Globus pallidus (tissue), 1 donor: ENCODE results near the gene ABCB9.
"Not testable (repeated sequence)": the region's sequence is repeated elsewhere in the genome, so short reads cannot be mapped to it uniquely, and the experiment has no call there.

ENCODE experiments used
- DNase-seq: peaks from one replicate; pipeline ENCODE4 v3.0.0-alpha.2; 2015; ENCODE audit warnings: low spot score

The ABCB9 gene

GRCh38 chr12:122963941-122964265 lies 2.4 kb downstream of the ABCB9 start:
- peak; percentile 34 for DNase-seq

- DNase-seq = no peak
Observed at GRCh38 chr12:122961531-122962329, 4.5 kb downstream of the ABCB9 start.

- DNase-seq = no peak
Observed at GRCh38 chr12:122960193-122960569, 6.1 kb downstream of the ABCB9 start.

DNA sequence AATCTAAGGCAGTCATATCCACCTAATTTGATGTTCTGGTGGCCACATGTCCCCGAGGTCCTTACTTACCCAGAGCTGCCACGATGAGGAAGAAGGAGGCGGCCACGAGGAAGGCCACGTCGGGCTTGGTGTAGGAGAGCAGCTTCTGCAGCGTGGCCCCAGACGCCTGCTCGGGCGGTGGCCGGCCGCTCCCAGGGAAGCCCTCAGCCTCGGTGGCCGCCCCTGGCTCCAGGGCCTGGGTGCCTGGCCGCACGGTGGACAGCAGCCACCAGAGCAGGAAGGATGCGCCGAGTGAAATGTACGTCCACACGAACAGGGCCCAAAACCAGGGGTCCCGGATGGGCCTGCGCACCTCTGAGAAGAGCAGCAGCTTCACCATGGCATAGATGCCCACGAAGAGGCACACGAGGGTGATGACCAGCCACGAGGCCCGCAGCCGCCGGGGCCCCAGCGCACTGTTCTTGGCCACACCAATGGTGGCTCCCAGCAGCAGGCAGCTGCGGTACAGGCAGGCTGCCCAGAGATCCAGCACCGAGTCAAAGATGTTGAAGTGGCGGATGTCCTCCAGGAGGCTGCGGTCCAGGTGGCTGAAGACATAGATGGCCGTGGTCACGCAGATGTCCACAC lies 6.6 kb downstream of the ABCB9 start:
- no peak for DNase-seq

DNA sequence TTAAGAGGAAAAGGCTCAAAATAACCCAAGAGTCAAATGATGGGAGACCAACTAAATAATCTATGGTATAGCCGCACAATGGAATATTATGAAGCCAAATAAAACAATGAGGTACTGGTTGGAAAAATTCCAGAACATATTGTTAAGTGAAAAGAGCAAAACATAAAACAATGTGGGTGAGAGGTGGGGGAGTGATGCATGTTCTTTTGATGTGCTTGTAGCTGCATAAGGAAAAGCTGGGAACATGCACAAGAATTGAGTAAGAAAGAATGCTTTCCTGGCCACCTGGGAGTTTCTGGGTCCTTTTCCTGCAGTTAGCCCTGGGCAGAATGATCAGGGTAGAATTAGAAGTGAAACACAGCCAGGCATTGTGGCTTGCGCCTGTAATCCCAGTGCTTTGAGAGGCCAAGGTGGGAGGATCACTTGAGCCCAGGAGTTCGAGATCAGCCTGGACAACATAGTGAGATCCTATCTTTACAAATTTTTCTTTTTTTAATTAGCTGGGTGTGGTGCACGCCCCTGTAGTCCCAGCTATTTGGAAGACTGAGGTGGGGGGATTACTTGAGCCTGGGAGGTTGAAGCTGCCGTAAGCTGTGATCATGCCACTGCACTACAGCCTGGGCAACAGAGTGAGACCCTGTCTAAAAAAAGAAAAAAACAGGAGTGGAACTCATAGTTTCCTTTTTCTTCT lies 7.9 kb downstream of the ABCB9 start:
- no peak for DNase-seq

DNA sequence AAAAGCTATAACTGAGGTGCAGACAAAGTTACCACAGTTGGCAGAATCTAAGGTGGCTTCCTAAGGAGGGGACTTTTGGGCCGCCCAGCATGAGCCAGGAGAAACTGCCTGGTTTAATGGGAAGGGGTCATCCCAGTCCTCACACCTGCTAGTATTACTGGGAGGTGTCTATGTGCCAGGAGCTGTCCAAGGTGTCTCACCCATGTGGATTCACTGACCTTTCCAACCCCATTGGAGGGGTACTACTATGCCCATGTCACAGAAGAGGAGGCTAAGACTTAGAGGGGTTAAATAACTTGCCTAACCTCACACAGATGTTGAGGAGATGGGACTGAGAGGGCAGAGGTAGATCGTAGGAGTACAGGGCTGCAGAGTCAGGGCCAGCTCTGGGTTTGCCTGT lies 10.2 kb downstream of the ABCB9 start:
- no peak for DNase-seq

GRCh38 chr12:122955156-122955555 lies 11.1 kb downstream of the ABCB9 start:
- DNase-seq = no peak

DNA sequence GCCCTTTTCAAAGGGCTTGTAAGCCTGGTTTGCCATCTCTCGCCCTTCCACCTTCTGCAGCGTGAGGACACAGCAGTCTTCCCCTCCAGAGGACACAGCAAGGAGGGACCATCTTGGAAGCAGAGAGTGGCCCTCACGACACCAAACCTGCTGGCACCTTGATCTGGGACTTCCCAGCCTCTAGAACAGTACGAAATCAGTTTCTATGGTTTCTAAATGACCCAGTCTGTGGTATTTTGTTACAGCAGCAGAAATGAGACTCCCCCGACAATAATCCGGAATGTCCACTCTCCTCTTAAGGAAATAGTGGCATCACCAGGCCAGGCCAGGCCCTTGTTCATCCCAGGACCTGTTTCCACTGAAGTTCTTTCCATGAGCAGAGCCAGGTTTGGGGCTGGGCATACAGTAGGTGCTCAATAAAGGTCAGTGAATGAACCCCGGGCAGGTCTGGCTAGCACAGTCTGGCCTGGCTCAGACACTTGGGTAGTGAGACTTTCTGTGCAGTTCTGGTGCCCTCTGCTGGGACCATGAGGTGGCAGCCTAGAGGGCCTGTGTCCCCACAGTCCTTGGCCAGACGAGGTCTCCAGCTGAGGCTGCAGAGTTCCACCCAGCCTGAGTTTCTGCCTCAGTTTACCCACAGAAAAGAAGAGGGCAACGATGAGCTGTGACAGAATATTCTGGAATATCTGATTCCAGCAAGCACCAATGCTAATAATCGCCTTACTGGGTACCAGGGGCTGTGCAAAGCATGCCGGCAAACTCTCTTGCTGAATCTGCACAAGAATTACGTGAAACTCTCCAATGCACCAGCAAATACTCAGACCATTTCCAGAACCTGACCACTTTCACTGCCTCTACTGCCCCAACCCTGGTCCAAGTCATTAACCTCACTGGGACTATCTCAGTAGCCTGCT lies 14.0 kb downstream of the ABCB9 start:
- DNase-seq = peak; percentile 81

DNA sequence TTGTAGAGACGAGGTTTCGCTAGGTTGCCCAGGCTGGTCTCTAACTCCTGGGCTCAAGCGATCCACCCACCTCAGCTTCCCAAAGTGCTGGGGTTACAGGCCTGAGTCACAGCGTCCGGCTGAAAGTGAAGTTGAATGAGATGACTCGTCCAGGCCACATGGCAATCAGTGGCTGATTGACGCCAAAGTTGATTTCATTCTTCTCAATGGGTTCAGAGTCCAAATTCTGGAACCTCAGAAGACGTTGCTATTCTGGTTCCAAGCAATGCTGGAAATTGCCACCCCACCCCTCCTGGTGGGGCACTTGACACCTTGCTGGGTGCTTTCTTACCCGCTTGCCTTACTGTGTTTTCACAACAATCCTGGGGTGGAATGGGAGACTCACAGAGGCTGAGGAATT lies 14.9 kb downstream of the ABCB9 start:
- no peak for DNase-seq

DNA sequence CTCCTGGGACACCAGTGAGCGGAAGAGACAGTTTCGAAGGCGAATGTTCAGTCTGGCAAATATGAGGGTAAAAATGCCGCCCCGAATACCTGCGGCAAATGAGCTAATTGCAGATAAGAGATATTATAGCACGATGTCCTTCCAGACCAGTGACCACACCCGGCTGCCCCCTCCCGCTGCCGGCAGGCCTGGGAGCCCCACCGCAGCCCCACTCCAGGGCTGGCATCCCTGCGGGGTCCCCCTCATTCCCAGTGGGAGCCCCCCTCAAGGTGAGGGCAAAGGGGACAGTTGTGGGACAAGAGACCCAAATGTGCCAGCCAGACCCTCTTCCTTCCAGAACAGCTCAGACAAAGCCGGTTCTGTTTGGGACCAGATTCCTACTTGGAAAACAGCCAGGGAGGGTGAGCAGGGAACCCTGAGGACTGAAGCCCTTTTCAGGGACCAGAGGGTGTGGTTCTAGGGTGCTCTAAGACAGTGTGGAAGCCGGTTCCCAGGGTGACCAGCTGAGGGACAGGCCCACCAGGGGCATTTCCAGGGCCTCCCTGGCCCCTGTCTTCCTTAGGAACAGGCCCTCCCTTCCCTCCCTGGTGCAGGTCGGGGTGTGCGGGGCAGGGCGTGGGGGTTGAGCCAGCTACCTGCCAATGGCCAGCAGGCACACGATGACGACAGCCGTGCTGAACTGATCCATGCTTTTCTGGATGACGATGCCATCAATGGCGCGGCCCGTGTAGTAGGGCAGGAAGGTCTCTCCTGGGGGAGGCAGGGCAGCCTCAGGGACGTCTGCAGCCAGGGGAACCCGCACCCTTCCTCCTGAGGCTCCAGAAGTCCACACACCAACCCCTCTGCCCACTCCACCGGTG lies 16.2 kb downstream of the ABCB9 start:
- no peak for DNase-seq

- no peak for DNase-seq
Observed at GRCh38 chr12:122949405-122949804, 16.9 kb downstream of the ABCB9 start.

DNA sequence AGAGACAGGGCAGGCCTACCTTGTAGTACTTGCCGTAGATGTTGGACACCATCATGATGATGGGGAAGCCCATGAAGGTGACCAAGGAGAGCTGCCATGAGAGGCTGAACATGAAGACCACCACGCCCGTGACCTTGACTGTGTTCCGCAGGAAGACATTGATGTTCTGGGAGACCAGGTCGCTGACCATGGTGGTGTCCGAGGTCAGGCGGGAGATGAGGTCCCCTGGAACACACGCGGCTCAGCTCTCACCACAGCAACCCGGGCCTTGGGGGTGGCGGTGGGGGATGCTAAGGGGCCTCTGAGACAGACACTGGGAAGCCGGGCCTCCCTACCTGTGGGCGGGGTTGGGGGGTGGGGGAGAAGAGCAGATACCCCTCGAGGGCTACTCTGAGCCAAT lies 17.7 kb downstream of the ABCB9 start:
- DNase-seq = no peak

- DNase-seq = no peak
Observed at GRCh38 chr12:122947352-122947792, 18.9 kb downstream of the ABCB9 start.

GRCh38 chr12:122946690-122947341 lies 19.4 kb downstream of the ABCB9 start:
- no peak for DNase-seq

DNA sequence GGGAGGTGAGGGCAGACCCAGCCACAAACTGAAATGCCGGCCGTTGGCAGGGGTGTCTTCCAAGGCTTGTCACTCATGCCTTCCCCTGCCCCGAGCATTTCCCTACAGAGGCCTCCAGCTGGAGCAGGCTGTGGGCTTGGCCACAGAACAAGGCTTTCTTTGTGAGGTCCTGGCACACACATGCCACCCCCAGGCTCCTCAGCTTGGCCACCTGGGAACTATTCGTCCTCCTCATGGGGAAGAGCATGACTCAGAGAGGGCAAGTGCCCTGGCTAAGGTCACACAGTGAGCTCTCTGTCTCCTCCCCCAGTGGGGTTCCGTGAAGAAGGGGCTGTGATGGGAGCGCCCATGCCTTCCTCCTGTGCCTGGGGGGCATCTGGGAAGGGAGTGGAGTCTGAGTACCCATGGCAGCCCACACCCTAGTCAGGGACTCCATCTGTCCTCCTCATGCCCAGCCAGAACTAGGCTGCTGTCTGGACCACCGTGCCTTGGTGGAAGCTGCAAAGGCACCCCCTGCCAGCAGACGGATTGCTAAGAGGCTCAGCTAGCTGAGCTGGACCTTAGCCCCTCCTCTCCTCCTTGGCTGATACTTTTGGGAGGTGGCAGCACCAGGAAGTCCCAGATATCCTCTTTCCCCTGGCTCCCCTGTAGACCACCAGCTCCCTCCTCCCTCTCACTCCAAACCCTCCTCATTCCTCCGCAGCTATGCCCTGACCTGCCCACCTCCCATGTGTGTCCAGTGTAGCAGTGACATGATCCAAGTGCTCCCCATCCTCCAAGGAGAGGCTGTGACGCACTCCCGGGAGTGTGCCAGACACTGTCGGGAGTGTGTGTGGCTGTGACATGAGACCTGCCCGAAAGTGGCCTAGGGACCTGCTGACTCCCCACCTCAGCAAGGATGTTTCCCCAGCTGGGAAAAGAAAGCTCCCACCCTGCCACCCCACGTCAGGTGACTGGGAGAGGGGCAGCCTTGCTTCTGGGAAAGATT lies 21.4 kb downstream of the ABCB9 start:
- peak; percentile 93 for DNase-seq

GRCh38 chr12:122943196-122943595 lies 23.1 kb downstream of the ABCB9 start:
- DNase-seq = no peak

DNA sequence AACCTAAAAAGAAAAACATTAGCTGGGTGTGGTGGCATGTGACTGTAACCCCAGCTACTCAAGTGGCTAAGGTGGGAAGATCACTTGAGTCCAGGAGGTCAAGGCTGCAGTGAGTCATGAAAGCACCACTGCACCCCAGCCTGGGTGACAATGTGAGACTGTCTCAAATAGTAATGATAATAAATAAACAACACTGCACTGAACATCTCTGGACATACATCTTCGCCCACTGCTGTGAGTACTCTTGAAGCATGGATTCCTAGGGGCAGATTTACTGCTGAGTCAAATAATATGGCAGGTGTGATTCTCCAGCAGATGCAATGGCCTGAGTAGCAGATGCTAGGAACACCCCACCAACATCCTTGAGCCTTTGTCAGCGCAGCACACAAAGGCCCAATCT lies 23.6 kb downstream of the ABCB9 start:
- no peak for DNase-seq

DNA sequence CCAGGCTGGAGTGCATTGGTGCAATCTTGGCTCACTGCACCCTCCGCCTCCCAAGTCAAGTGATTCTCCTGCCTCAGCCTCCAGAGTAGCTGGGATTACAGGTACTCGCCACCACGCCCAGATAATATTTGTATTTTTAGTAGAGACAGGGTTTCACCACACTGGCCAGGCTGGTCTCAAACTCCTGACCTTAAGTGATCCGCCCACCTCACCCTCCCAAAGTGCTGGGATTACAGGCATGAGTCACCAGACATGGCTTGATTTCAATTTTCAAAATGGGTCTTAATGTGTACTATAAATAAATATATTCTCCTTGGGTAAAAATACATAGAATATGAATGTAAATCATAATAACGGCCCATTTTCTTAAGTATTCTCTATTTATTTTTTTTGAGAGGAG lies 24.9 kb downstream of the ABCB9 start:
- DNase-seq = not testable (repeated sequence)

GRCh38 chr12:122939125-122939524 lies 27.1 kb downstream of the ABCB9 start:
- no peak for DNase-seq
